ENCODE measurements around the gene LRRFIP1.

DNA sequence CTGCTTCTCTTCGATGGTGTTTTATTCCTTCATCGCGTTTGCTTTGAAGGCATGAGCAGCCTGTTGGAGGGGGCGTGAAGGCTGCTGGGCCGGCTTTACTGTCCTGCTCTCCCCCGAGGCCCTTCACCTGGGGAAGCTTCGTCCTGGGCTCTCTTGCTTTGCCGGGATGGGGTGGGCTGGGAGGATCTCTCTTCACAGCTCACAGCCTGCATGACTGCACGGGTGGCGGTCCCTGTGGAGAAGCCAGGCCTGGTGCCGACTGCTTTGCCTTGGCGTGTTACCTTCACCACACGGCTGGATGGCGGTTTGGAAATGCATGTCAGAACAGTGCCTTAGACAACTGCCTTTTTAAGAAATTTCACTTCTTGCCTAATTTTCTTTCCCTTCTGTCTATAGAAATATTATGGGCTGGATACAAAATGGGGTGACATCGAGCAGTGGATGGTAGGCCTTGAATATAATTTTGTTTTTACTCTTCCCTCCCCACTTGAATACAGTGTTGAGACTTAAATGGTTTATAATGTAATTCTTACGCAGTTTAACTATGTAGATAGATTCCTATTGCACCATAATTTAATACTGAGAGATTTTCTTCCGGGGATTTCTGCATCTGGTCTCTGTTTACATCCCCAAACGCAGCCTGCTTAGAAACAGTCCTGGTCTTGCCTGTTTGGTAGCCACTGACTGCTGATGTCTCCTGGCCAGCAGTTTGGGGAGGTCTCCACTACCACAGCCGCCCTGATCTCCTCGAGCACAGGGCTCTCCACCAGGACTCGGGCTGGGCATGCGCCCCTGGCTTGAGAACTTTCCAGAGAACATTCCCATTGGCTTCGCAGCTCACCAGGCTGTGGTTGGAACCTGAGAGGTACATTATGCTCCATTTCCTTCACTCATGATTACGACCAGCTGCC lies 90.2 kb downstream of the LRRFIP1 start:
- TF ChIP-seq POLR2A (IDR thresholded peaks at IDR 0.05; ENCODE audit: low read length) (no peak), GATA1 (IDR thresholded peaks at IDR 0.05; ENCODE audit: low read depth, low read length) (no peak)
